Measurements from ENCODE around the gene CPSF7. TPM values are rescaled to one million over a fixed set of nuclear protein-coding genes. Genes with fewer than 3 reads are reported as not detected.

Gene CPSF7
- polyA plus RNA-seq, 1 of the 3 experiments (the other 2 are of a cell fraction), result 44.0 TPM

DNA sequence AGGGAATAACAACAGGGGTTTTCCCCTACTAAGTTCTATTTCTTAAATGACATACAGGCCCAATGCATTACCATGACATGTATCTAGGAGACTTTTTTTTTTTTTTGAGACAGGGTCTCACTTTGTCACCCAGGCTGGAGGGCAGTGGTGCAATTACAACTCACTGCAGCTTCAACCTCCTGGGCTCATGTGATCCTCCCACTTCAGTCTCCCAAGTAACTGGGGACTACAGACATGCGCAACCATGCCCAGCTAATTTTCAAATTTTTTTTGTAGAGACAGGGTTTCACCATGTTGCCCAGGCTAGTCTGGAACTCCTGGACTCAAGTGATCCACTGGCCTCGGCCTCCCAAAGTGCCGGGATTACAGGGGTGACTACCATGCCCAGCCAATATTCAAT lies 7.5 kb downstream of the CPSF7 start:
- WGBS (ENCODE audit: low lambda C conversion rate), result 97% methylated on average over 3 of the region's 3 CpGs
- Histone ChIP-seq H3K4me1 (ENCODE audit: control insufficient read depth in 1 of 2, insufficient read depth in 2 of 2, low read depth in 1 of 2, low read length in 1 of 2) (no peaks in the 10 kb centered on the region; a peak in 1 of 4 replicates), H3F3A (replicated peaks; ENCODE audit: insufficient read depth) (peaks cover 16% of the 10 kb centered on the region), H3K9me2 (no peaks in the 10 kb centered on the region), H3K36me3 (replicated peaks in 1 of 2; ENCODE audit: control insufficient read depth in 1 of 2, insufficient read depth in 2 of 2, low read length in 1 of 2) (peaks cover 71 to 81% of the 10 kb centered on the region in 2 experiments), H3K79me2 (ENCODE audit: insufficient read depth) (peaks cover 97% of the 10 kb centered on the region), H3K27me3 (ENCODE audit: insufficient read depth) (no peaks in the 10 kb centered on the region), H3K9me3 (no peaks in the 10 kb centered on the region), H3K27ac (ENCODE audit: low read depth in 2 of 2, low read length in 1 of 2) (no peak overlapping the region), H3K4me2 (no peak overlapping the region), H3K9ac (no peak overlapping the region), H3K4me3 (ENCODE audit: low read depth in 2 of 2, low read length in 1 of 2) (no peak overlapping the region), H2AFZ (ENCODE audit: low read depth) (no peak overlapping the region), H4K20me1 (ENCODE audit: insufficient read depth) (peaks cover 36% of the 10 kb centered on the region)
- POLR2A ChIA-PET, result no interaction called here
- CTCF ChIA-PET, result no interaction called here
- TF ChIP-seq SMC3 (IDR thresholded peaks at IDR 0.05; ENCODE audit: low read depth, low read length), result no peak
- no peak for TF ChIP-seq RAD21 (IDR thresholded peaks at IDR 0.05; ENCODE audit: low read length)
- no peak for TF ChIP-seq MXI1 (IDR thresholded peaks at IDR 0.05; ENCODE audit: low read depth, low read length)
- TF ChIP-seq, protein P1, sequence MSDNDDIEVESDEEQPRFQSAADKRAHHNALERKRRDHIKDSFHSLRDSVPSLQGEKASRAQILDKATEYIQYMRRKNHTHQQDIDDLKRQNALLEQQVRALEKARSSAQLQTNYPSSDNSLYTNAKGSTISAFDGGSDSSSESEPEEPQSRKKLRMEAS (IDR thresholded peaks at IDR 0.05; ENCODE audit: low read depth), result no peak
- DNase-seq, result no peak

- H3K36me3 ChIP-seq (replicated peaks in 1 of 2; ENCODE audit: control insufficient read depth in 1 of 2, insufficient read depth in 2 of 2, low read length in 1 of 2), result peaks cover 77 to 80% of the 10 kb centered on the region in 2 experiments
- H4K20me1 ChIP-seq (ENCODE audit: insufficient read depth), result peaks cover 41% of the 10 kb centered on the region
- TF ChIP-seq CTCF (IDR thresholded peaks at IDR 0.05) (no peak), USF1 (IDR thresholded peaks at IDR 0.05; ENCODE audit: borderline replicate concordance, low read depth) (no peak), FOXM1 (IDR thresholded peaks at IDR 0.05; ENCODE audit: low read depth) (no peak), ELF1 (IDR thresholded peaks at IDR 0.05) (no peak), FOSL2 (IDR thresholded peaks at IDR 0.05; ENCODE audit: borderline replicate concordance, low read depth) (no peak)
- TF ChIP-seq, protein P2, sequence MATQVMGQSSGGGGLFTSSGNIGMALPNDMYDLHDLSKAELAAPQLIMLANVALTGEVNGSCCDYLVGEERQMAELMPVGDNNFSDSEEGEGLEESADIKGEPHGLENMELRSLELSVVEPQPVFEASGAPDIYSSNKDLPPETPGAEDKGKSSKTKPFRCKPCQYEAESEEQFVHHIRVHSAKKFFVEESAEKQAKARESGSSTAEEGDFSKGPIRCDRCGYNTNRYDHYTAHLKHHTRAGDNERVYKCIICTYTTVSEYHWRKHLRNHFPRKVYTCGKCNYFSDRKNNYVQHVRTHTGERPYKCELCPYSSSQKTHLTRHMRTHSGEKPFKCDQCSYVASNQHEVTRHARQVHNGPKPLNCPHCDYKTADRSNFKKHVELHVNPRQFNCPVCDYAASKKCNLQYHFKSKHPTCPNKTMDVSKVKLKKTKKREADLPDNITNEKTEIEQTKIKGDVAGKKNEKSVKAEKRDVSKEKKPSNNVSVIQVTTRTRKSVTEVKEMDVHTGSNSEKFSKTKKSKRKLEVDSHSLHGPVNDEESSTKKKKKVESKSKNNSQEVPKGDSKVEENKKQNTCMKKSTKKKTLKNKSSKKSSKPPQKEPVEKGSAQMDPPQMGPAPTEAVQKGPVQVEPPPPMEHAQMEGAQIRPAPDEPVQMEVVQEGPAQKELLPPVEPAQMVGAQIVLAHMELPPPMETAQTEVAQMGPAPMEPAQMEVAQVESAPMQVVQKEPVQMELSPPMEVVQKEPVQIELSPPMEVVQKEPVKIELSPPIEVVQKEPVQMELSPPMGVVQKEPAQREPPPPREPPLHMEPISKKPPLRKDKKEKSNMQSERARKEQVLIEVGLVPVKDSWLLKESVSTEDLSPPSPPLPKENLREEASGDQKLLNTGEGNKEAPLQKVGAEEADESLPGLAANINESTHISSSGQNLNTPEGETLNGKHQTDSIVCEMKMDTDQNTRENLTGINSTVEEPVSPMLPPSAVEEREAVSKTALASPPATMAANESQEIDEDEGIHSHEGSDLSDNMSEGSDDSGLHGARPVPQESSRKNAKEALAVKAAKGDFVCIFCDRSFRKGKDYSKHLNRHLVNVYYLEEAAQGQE (IDR thresholded peaks at IDR 0.05; ENCODE audit: low read depth, low read length), result no peak
- TF ChIP-seq, protein P3, sequence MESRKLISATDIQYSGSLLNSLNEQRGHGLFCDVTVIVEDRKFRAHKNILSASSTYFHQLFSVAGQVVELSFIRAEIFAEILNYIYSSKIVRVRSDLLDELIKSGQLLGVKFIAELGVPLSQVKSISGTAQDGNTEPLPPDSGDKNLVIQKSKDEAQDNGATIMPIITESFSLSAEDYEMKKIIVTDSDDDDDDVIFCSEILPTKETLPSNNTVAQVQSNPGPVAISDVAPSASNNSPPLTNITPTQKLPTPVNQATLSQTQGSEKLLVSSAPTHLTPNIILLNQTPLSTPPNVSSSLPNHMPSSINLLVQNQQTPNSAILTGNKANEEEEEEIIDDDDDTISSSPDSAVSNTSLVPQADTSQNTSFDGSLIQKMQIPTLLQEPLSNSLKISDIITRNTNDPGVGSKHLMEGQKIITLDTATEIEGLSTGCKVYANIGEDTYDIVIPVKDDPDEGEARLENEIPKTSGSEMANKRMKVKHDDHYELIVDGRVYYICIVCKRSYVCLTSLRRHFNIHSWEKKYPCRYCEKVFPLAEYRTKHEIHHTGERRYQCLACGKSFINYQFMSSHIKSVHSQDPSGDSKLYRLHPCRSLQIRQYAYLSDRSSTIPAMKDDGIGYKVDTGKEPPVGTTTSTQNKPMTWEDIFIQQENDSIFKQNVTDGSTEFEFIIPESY (IDR thresholded peaks at IDR 0.05; ENCODE audit: borderline replicate concordance, low read depth), result no peak
- H3K9me2 ChIP-seq, result no peaks in the 10 kb centered on the region
- no peaks in the 10 kb centered on the region; a peak in 1 of 4 replicates for H3K4me1 ChIP-seq (ENCODE audit: control insufficient read depth in 1 of 2, insufficient read depth in 2 of 2, low read depth in 1 of 2, low read length in 1 of 2)
- POLR2A ChIA-PET, result interaction anchor here (0.9 to 1.3 kb wide), 2 partner anchors 10 to 11 kb away, joined by 5 read pairs; partner anchors contain the start of gene CPSF7
- H3K79me2 ChIP-seq (ENCODE audit: insufficient read depth), result peaks cover 64% of the 10 kb centered on the region
- H3K4me2 ChIP-seq, result no peak overlapping the region
- H3F3A ChIP-seq (replicated peaks; ENCODE audit: insufficient read depth), result peaks cover 10% of the 10 kb centered on the region
- CTCF ChIA-PET, result interaction anchor here (1.2 to 1.8 kb wide), 3 partner anchors 11 to 60 kb away, joined by 3 to 4 read pairs (median 3); no protein-coding TSS in a partner anchor
- no peak for DNase-seq
- no peaks in the 10 kb centered on the region for H3K9me3 ChIP-seq
- H3K9ac ChIP-seq, result no peak overlapping the region
- no peak overlapping the region for H2AFZ ChIP-seq (ENCODE audit: low read depth)
- no peaks in the 10 kb centered on the region for H3K27me3 ChIP-seq (ENCODE audit: insufficient read depth)
- no peak overlapping the region for H3K4me3 ChIP-seq (ENCODE audit: low read depth in 2 of 2, low read length in 1 of 2)
- H3K27ac ChIP-seq (ENCODE audit: low read depth in 2 of 2, low read length in 1 of 2), result no peak overlapping the region
Measured at GRCh38 chr11:61418136-61418535, 11.6 kb downstream of the CPSF7 start.
